SU-DHL-6 (cell line): Measurements from ENCODE around the gene ARHGAP8.

Source experiments
- H2AFZ ChIP-seq: fragments of 200-600 bp; sonication (generic); 2 replicates; pipeline ENCODE4 v1.6.1; 2014; ENCODE audit warnings: low read depth, mild to moderate bottlenecking, moderate library complexity, mixed read lengths, antibody characterized with exemption, low read length; ENCODE audit not compliant: severe bottlenecking
- H3F3A ChIP-seq: fragments of 200-600 bp; shearing (Covaris generic); 2 replicates; pipeline ENCODE4 v1.6.0; 2016; ENCODE audit warnings: antibody characterized with exemption, mild to moderate bottlenecking; ENCODE audit not compliant: insufficient read depth
- H3K27ac ChIP-seq: fragments of 200-600 bp; sonication (generic); 2 replicates; pipeline ENCODE4 v1.5.1; 2016; ENCODE audit warnings: low read depth, mild to moderate bottlenecking, low read length, moderate library complexity, mixed read lengths
- H3K27me3 ChIP-seq: fragments of 200-600 bp; sonication (generic), shearing (Covaris generic); 2 replicates; pipeline ENCODE4 v1.6.0; 2014; ENCODE audit warnings: mild to moderate bottlenecking, low read length
- H3K36me3 ChIP-seq: fragments of 200-600 bp; sonication (generic); 2 replicates; pipeline ENCODE4 v1.6.1; 2014; ENCODE audit warnings: mild to moderate bottlenecking, low read length, mixed read lengths
- H3K4me2 ChIP-seq: fragments of 300-600, 200-600 bp; shearing (Covaris generic), sonication (generic); 2 replicates; pipeline ENCODE4 v1.6.0; 2014; ENCODE audit warnings: low read length, low read depth, mild to moderate bottlenecking; ENCODE audit not compliant: poor library complexity, severe bottlenecking
- H3K4me3 ChIP-seq: fragments of 200-600 bp; sonication (generic); 2 replicates; pipeline ENCODE4 v1.5.1; 2014; ENCODE audit warnings: antibody characterized with exemption, low read length, mild to moderate bottlenecking, mixed read lengths; ENCODE audit not compliant: insufficient read depth, poor library complexity, severe bottlenecking
- H3K79me2 ChIP-seq: fragments of 200-600 bp; sonication (generic); 2 replicates; pipeline ENCODE4 v1.6.1; 2014; ENCODE audit warnings: mild to moderate bottlenecking, low read length, moderate library complexity; ENCODE audit not compliant: insufficient read depth
- H3K9ac ChIP-seq: fragments of 200-600 bp; sonication (generic); 2 replicates; pipeline ENCODE4 v1.7.0; 2014; ENCODE audit warnings: mild to moderate bottlenecking, low read length
- H3K9me2 ChIP-seq: fragments of 200-600 bp; sonication (generic); replicated peaks from 2 replicates; pipeline ENCODE4 v1.6.1; 2014; ENCODE audit warnings: low read length; ENCODE audit not compliant: insufficient read depth
- H3K9me3 ChIP-seq: fragments of 200-600 bp; sonication (generic); 2 replicates; pipeline ENCODE4 v1.6.1; 2014; ENCODE audit warnings: low read length, mixed read lengths; ENCODE audit not compliant: insufficient read depth
- H4K20me1 ChIP-seq: fragments of 200-600 bp; sonication (generic); 2 replicates; pipeline ENCODE4 v1.6.1; 2014; ENCODE audit warnings: low read depth, mild to moderate bottlenecking, antibody characterized with exemption, low read length, moderate library complexity, mixed read lengths
- EZH2phosphoT487 ChIP-seq: fragments of 200-600 bp; sonication (generic), shearing (Covaris generic); conservative IDR thresholded peaks from 2 replicates; pipeline ENCODE4 v1.6.1; 2018; ENCODE audit warnings: mild to moderate bottlenecking, antibody characterized with exemption, low read length, moderate library complexity, mixed read lengths
- TF ChIP-seq, protein P1 (sequence below): fragments of 200-600 bp; sonication (generic); IDR thresholded peaks from one replicate; pipeline ENCODE4 v1.5.1; 2017; ENCODE audit warnings: antibody characterized with exemption, mild to moderate bottlenecking, low read length, moderate library complexity; ENCODE audit not compliant: insufficient read depth, poor library complexity, severe bottlenecking

The ARHGAP8 gene

DNA sequence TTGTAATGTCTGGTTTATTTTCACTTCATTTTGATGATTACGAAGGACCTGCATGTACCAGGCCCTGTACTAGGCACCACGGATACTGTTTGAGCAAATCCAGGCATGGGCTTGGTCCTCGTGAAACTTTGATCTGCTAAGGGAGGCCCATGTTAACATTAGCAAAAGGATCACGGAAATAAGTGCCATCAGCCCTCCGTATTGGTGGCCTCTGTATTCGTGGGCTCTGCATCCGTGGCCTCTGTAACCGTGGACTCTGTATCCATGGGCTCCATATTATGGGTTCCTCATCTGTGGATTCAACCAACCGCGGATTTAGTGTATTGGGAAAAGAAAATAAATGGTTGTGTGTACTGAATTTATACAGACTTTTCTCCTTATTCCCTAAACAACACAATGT, 8.7 kb downstream of the ARHGAP8 start:
- H3K36me3 ChIP-seq: no peaks in the 10 kb centered on the region
- no peaks in the 10 kb centered on the region for H3K79me2 ChIP-seq
- no peaks in the 10 kb centered on the region for H3K27me3 ChIP-seq
- no peak overlapping the region for H2AFZ ChIP-seq
- no peaks in the 10 kb centered on the region for H3F3A ChIP-seq
- H3K9ac ChIP-seq: no peak overlapping the region
- H4K20me1 ChIP-seq: no peaks in the 10 kb centered on the region
- no peaks in the 10 kb centered on the region for H3K9me2 ChIP-seq
- H3K27ac ChIP-seq: no peak overlapping the region
- H3K9me3 ChIP-seq: no peaks in the 10 kb centered on the region
- H3K4me3 ChIP-seq: no peak overlapping the region
- TF ChIP-seq, protein P1, sequence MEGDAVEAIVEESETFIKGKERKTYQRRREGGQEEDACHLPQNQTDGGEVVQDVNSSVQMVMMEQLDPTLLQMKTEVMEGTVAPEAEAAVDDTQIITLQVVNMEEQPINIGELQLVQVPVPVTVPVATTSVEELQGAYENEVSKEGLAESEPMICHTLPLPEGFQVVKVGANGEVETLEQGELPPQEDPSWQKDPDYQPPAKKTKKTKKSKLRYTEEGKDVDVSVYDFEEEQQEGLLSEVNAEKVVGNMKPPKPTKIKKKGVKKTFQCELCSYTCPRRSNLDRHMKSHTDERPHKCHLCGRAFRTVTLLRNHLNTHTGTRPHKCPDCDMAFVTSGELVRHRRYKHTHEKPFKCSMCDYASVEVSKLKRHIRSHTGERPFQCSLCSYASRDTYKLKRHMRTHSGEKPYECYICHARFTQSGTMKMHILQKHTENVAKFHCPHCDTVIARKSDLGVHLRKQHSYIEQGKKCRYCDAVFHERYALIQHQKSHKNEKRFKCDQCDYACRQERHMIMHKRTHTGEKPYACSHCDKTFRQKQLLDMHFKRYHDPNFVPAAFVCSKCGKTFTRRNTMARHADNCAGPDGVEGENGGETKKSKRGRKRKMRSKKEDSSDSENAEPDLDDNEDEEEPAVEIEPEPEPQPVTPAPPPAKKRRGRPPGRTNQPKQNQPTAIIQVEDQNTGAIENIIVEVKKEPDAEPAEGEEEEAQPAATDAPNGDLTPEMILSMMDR: no peak
- no peak for TF ChIP-seq EZH2phosphoT487
- H3K4me2 ChIP-seq: no peak overlapping the region

DNA sequence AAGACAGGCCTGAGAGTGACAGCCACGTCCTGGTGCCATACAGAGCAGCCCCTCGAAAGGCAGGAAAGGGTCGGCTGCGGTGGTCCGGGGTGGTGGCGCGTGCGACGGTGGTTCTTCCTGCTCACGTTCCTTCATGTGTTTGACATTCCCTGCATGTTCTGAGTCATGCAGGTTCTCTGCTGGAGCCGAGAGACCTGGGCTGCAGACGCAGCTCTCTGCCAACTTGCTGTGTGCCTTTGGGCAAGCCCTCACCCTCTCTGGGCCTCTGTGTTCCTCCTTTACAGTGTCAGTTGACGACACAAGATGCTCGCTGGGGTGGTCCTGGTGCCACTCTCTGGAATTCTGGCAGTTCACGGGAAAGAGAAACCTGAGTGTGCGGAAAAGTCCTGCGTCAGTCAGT, 12.0 kb downstream of the ARHGAP8 start:
- Histone ChIP-seq H3K27me3 (no peaks in the 10 kb centered on the region), H2AFZ (no peak overlapping the region), H4K20me1 (no peaks in the 10 kb centered on the region), H3K4me3 (no peak overlapping the region), H3K79me2 (no peaks in the 10 kb centered on the region), H3K27ac (no peak overlapping the region), H3K4me2 (no peak overlapping the region), H3K36me3 (no peaks in the 10 kb centered on the region), H3K9me3 (no peaks in the 10 kb centered on the region), H3K9ac (no peak overlapping the region), H3K9me2 (no peaks in the 10 kb centered on the region), H3F3A (no peaks in the 10 kb centered on the region)
- TF ChIP-seq, protein P1: no peak
- no peak for TF ChIP-seq EZH2phosphoT487

DNA sequence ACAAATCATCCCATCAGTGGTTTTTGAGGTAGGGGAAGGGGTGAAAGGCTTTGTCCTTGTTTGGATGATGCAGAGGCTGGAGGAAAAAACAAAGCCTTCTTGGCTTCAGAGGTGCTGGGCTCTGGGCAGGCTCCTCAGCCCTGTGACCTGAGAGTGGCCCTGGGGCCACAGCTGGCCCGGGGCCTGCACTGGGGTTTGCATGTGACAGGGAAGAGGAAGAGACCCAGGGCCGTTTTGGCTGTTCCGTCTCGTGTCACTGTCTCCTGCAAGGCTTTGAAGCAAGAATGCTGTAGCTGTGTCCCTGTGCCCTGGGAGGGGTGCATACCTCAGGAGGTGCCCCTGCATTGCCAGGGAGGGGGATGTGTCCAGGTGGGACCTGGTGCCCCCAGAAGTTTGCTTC, 12.6 kb downstream of the ARHGAP8 start:
- Histone ChIP-seq H3K79me2 (no peaks in the 10 kb centered on the region), H3K4me2 (no peak overlapping the region), H3K9me3 (no peaks in the 10 kb centered on the region), H3K9me2 (no peaks in the 10 kb centered on the region), H2AFZ (no peak overlapping the region), H3K27ac (no peak overlapping the region), H3K36me3 (no peaks in the 10 kb centered on the region), H4K20me1 (no peaks in the 10 kb centered on the region), H3K4me3 (no peak overlapping the region), H3K27me3 (no peaks in the 10 kb centered on the region), H3K9ac (no peak overlapping the region), H3F3A (no peaks in the 10 kb centered on the region)
- TF ChIP-seq EZH2phosphoT487: no peak
- TF ChIP-seq, protein P1: no peak
